ENCODE results near the gene CDH3.
A peak's percentile ranks its signal among the peaks of the same experiment; 100 is the strongest.
"Not testable (repeated sequence)": the region's sequence is repeated elsewhere in the genome, so short reads cannot be mapped to it uniquely, and the experiment has no call there.

CDH3 gene

GRCh38 chr16:68707340-68708152 is 62.4 kb downstream of the CDH3 start:
- DNase-seq, result no peak

DNA sequence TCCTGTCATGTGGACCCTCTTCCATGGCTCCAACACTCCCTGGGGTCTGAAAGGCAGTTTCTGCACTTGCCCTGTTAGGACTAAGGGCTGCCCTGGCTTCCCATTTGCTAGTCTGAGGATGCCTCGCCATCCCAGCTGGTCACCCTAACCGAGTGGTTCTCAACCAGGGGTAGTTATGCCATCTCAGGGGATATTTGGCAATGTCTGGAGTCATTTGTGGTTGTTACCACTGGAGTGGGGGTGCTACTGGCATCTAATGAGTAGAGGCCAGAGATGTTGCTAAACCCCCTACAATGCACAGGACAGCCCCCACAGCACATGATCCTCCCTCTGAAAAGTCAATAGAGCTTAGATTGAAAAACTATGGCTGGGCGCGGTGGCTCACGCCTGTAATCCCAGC is 65.1 kb downstream of the CDH3 start:
- no peak for DNase-seq

GRCh38 chr16:68711421-68712139 is 66.5 kb downstream of the CDH3 start:
- no peak for DNase-seq

- DNase-seq, result no peak
Measured at GRCh38 chr16:68713361-68713760, 68.3 kb downstream of the CDH3 start.

- DNase-seq, result no peak
Measured at GRCh38 chr16:68715471-68715870, 70.4 kb downstream of the CDH3 start.

GRCh38 chr16:68716516-68716915 is 71.4 kb downstream of the CDH3 start:
- DNase-seq, result not testable (repeated sequence)

- no peak for DNase-seq
Measured at GRCh38 chr16:68717684-68718083, 72.6 kb downstream of the CDH3 start.

- DNase-seq, result no peak
Measured at GRCh38 chr16:68718590-68718989, 73.5 kb downstream of the CDH3 start.

DNA sequence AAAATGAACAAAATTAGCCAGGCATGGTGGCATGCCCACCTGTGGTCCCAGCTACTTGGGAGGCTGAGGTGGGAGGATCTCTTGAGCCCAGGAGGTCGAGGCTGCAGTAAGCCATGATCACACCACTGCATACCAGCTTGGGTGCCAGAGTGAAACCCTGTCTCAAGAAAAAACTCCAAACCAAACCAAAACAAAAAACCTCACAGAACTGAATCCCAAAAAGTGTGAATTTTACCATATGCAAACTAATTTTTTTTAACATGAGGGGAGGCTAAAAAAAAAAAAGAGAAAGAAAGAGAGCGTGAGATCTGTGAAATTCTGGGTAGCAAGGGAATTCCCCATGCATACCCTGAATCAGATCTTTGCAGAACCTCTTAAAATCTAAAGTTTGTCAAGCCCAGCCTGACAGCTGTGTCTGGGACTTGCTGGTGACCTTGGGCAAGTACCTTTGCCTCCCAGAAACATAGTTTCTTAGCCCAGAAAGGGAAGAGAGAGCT is 74.9 kb downstream of the CDH3 start:
- DNase-seq, result no peak

GRCh38 chr16:68722119-68723024 is 77.3 kb downstream of the CDH3 start:
- no peak for DNase-seq

DNA sequence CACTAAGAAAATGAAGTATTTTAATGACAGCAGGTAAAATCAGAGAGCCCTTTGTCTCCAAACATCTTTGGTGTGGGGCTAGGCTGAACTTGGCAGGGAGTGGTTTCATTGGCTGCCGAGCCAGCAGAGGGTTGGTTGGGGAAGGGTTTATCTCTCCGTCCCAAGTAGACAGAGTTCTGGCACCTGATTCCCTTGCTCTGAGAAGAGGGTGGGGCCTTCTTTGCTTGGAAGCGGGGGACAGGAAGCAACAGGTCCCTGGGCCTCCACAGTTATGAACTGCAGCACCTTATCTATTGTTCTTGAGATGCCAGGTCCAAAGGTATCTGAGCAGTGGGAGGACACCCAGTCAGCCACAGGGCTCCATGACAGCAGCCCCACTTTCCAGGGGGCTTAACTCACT is 79.7 kb downstream of the CDH3 start:
- DNase-seq, result no peak

DNA sequence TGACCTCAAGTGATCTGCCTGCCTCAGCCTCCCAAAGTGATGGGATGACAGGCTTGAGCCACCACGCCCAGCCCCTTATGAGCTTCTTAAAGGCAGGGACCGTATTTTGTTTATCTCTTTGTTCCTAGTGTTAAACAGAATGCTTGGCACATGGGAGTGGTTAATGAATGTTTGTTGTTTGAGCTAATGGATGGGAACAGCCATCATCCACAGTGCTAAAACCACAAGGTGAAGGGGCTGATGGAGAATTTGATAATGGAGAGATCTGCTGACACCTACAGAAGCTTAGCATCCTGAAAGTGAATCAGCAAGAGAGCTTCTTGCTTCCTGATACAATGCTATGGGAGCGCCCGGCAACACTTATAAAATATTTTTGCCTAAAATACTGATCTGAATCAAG is 83.4 kb downstream of the CDH3 start:
- no peak for DNase-seq

- no peak for DNase-seq
Measured at GRCh38 chr16:68731637-68732036, 86.5 kb downstream of the CDH3 start.

- DNase-seq, result no peak
Measured at GRCh38 chr16:68732042-68732680, 87.1 kb downstream of the CDH3 start.

GRCh38 chr16:68732741-68733399 is 87.8 kb downstream of the CDH3 start:
- no peak for DNase-seq

GRCh38 chr16:68733570-68733969 is 88.5 kb downstream of the CDH3 start:
- DNase-seq, result no peak

DNA sequence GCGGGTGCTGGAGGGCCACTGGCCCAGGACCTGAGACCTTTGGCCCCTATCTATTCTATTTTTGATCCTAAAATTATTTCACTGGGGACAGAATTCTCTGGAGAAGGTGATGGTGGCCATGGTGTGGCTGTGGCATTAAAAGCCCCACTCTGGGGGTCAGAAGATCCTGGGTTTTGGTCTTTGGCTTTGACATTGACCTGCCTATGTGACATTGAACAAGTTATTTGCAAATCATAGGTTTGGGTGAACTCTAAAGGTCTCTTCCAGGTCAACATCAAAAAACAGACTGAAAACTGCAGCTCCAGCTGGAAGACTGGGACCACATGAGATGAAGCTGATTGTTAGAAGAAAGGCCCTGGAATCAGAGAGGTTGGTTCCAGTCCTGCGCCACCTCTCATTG is 89.7 kb downstream of the CDH3 start:
- DNase-seq, result no peak

GRCh38 chr16:68736561-68736960 is 91.5 kb downstream of the CDH3 start:
- no peak for DNase-seq

DNA sequence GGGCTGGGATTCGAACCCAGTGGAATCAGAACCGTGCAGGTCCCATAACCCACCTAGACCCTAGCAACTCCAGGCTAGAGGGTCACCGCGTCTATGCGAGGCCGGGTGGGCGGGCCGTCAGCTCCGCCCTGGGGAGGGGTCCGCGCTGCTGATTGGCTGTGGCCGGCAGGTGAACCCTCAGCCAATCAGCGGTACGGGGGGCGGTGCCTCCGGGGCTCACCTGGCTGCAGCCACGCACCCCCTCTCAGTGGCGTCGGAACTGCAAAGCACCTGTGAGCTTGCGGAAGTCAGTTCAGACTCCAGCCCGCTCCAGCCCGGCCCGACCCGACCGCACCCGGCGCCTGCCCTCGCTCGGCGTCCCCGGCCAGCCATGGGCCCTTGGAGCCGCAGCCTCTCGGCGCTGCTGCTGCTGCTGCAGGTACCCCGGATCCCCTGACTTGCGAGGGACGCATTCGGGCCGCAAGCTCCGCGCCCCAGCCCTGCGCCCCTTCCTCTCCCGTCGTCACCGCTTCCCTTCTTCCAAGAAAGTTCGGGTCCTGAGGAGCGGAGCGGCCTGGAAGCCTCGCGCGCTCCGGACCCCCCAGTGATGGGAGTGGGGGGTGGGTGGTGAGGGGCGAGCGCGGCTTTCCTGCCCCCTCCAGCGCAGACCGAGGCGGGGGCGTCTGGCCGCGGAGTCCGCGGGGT is 92.1 kb downstream of the CDH3 start, which contains the start of gene CDH1:
TSS of gene CDH1 (plus strand) at position 247 of the 684 bp plus-strand sequence. CDS start at position 371, 124 bp downstream.
- peak; percentile 3 for DNase-seq

GRCh38 chr16:68737730-68738629 is 92.9 kb downstream of the CDH3 start:
- DNase-seq, result no peak

Data from stimulated activated naive CD4-positive, alpha-beta T cell treated with Interleukin-2 at 50 U/mL for 16 hours (primary cell).